Sigmoid colon (tissue), 7 donors: ENCODE results near the gene BEST1. TPM values are rescaled to one million over a fixed set of nuclear protein-coding genes. Genes with fewer than 3 reads are reported as not detected.

Experiments used
- DNase-seq: peaks from one replicate; pipeline ENCODE4 v3.0.0-alpha.2; 2019
- H3K27ac ChIP-seq, 4 donors: fragments of 200-600 bp; sonication (generic); one replicate each; pipeline ENCODE4 v1.5.1; 2016 to 2019; ENCODE audit warnings: mild to moderate bottlenecking in 1 of 4
- H3K27me3 ChIP-seq, 3 donors: fragments of 200-600 bp; sonication (generic); one replicate each; pipeline ENCODE4 v1.5.1; 2019; ENCODE audit warnings: mild to moderate bottlenecking in 1 of 3
- H3K36me3 ChIP-seq, 4 donors: fragments of 200-600 bp; sonication (generic); one replicate each; pipeline ENCODE4 v1.5.1; 2016 to 2019
- H3K4me1 ChIP-seq, 4 donors: fragments of 200-600 bp; sonication (generic); one replicate each; pipeline ENCODE4 v1.5.1; 2017 to 2019
- H3K4me3 ChIP-seq, 4 donors: fragments of 200-600 bp; sonication (generic); one replicate each; pipeline ENCODE4 v1.5.1; 2017 to 2019; ENCODE audit warnings: mild to moderate bottlenecking in 2 of 4, moderate library complexity in 1 of 4
- H3K9me3 ChIP-seq, 4 donors: fragments of 200-600 bp in 3 of 4; sonication (generic) in 3 of 4; one replicate each; pipeline versions ENCODE4 v1.5.1 to v1.6.1; 2013 to 2019
- CTCF ChIP-seq, 4 experiments: fragments of 450-650 bp in 3 of 4; fragments of 200-600 bp in 1 of 4; IDR thresholded peaks; one replicate each; pipeline ENCODE4 v1.5.1; 2016 to 2019; ENCODE audit warnings: antibody characterized with exemption in 4 of 4, mild to moderate bottlenecking in 3 of 4, moderate library complexity in 2 of 4
- EP300 ChIP-seq, 4 donors: sonication (generic); formaldehyde crosslinking; IDR thresholded peaks; one replicate each; pipeline ENCODE4 v1.6.1; 2017; ENCODE audit warnings: antibody characterized with exemption in 4 of 4
- POLR2A ChIP-seq, 2 donors: fragments of 450-650 bp; IDR thresholded peaks; one replicate each; pipeline ENCODE4 v1.6.1; 2016; ENCODE audit warnings: antibody characterized with exemption in 2 of 2, mild to moderate bottlenecking in 2 of 2, moderate library complexity in 2 of 2
- POLR2AphosphoS5 ChIP-seq, 4 donors: sonication (generic); formaldehyde crosslinking; IDR thresholded peaks; one replicate each; pipeline ENCODE4 v1.6.1; 2017; ENCODE audit warnings: antibody characterized with exemption in 4 of 4
- WGBS, 2 donors: extraction: QIAGEN DNeasy Blood & Tissue Kit; methylation state at CpG; one replicate each; pipeline ENCODE4 v1.1.7; 2013; 5-methylcytosine and 5-hydroxymethylcytosine counted together
- intact Hi-C: fragments of 100-400 bp; cut with DNase I; formaldehyde crosslinking; loops from one replicate; pipeline ENCODE4 v1.15.1; 2023
- polyA plus RNA-seq, 3 donors: library from polyadenylated mRNA; stranded (reverse); fragments of 200-250 nt; gene quantifications; one replicate each; pipeline ENCODE4 v1.2.3, GENCODE V29; 2013
- total RNA-seq, 4 donors: library from RNA; depleted of rRNA; stranded (reverse); fragments of >200 nt; gene quantifications; one replicate each; pipeline ENCODE4 v1.1.0, GENCODE V29; 2016
- donor health status: healthy with polysubstance abuse.
- donor health status: Bipolar disorder and iron deficiency.
- donor health status: healthy.

Gene BEST1
- total and polyA plus RNA-seq, 7 donors = 0.83 to 9.6 (median 4.3) TPM

GRCh38 chr11:61923166-61924063 is 26.7 kb upstream of the BEST1 start:
- H3K27ac ChIP-seq = peak overlapping the region; percentile 70 to 85 (median 72)
- H3K4me1 ChIP-seq = peaks cover 0 to 14% (median 7%) of the 10 kb centered on the region in 4 donors
- H3K27me3 ChIP-seq = peaks cover 0 to 11% (median 8%) of the 10 kb centered on the region in 3 donors
- no peak overlapping the region for H3K4me3 ChIP-seq
- WGBS, 2 donors = 34 to 49% methylated on average over 18 of the region's 18 CpGs
- peak; percentile 95 for DNase-seq
- intact Hi-C loops = no loop called here
- no peaks in the 10 kb centered on the region for H3K36me3 ChIP-seq
- H3K9me3 ChIP-seq = no peaks in the 10 kb centered on the region
- TF ChIP-seq POLR2A (IDR thresholded peaks at IDR 0.05) (no peak), POLR2AphosphoS5 (IDR thresholded peaks at IDR 0.05) (peak; percentile 36 to 72 (median 52)), EP300 (IDR thresholded peaks at IDR 0.05) (no peak), CTCF (IDR thresholded peaks at IDR 0.05) (no peak)

GRCh38 chr11:61924064-61924455 is 26.1 kb upstream of the BEST1 start:
- H3K36me3 ChIP-seq = no peaks in the 10 kb centered on the region
- WGBS, 2 donors = 74 to 76% methylated on average over 6 of the region's 6 CpGs
- H3K9me3 ChIP-seq = no peaks in the 10 kb centered on the region
- peaks cover 0 to 11% (median 8%) of the 10 kb centered on the region in 3 donors for H3K27me3 ChIP-seq
- DNase-seq = no peak
- H3K27ac ChIP-seq = peak overlapping the region; percentile 70 to 85 (median 72)
- H3K4me1 ChIP-seq = peaks cover 0 to 13% (median 5%) of the 10 kb centered on the region in 4 donors
- no peak overlapping the region for H3K4me3 ChIP-seq
- TF ChIP-seq POLR2A (IDR thresholded peaks at IDR 0.05) (no peak), CTCF (IDR thresholded peaks at IDR 0.05) (no peak), EP300 (IDR thresholded peaks at IDR 0.05) (no peak), POLR2AphosphoS5 (IDR thresholded peaks at IDR 0.05) (no peak)
- intact Hi-C loops = no loop called here

- 92 to 93% methylated on average over 2 of the region's 2 CpGs for WGBS, 2 donors
- intact Hi-C loops = no loop called here
- Histone ChIP-seq H3K27ac (peak overlapping the region in 1 of 4 donors; percentile 14), H3K27me3 (no peaks in the 10 kb centered on the region), H3K9me3 (no peaks in the 10 kb centered on the region), H3K4me1 (peaks cover 0 to 9% (median 3%) of the 10 kb centered on the region in 4 donors), H3K36me3 (no peaks in the 10 kb centered on the region), H3K4me3 (no peak overlapping the region)
- DNase-seq = no peak
- TF ChIP-seq EP300 (IDR thresholded peaks at IDR 0.05) (no peak), CTCF (IDR thresholded peaks at IDR 0.05) (no peak), POLR2AphosphoS5 (IDR thresholded peaks at IDR 0.05) (no peak)
These were observed 24.4 kb upstream of the BEST1 start for GRCh38 chr11:61925736-61926135.

- intact Hi-C loops = no loop called here
- no peak overlapping the region for H3K4me3 ChIP-seq
- 93 to 95% methylated on average over 3 of the region's 3 CpGs for WGBS, 2 donors
These were observed 23.9 kb upstream of the BEST1 start for GRCh38 chr11:61926235-61926634.

More at GRCh38 chr11:61926235-61926634, 23.9 kb upstream of the BEST1 start:
- no peak for DNase-seq
- peaks cover 0 to 9% (median 3%) of the 10 kb centered on the region in 4 donors for H3K4me1 ChIP-seq
- no peaks in the 10 kb centered on the region for H3K27me3 ChIP-seq
- H3K36me3 ChIP-seq = no peaks in the 10 kb centered on the region
- TF ChIP-seq POLR2A (IDR thresholded peaks at IDR 0.05) (no peak), EP300 (IDR thresholded peaks at IDR 0.05) (no peak), CTCF (IDR thresholded peaks at IDR 0.05) (no peak), POLR2AphosphoS5 (IDR thresholded peaks at IDR 0.05) (no peak)
- no peak overlapping the region for H3K27ac ChIP-seq
- H3K9me3 ChIP-seq = no peaks in the 10 kb centered on the region
